Gastroesophageal sphincter (tissue), 3 donors: ENCODE measurements around the gene FDX1.

ENCODE experiments used
- CTCF ChIP-seq, 4 experiments: fragments of 200-600 bp in 2 of 4; fragments of 450-650 bp in 2 of 4; sonication (generic) in 1 of 4; IDR thresholded peaks; one replicate each; pipeline ENCODE4 v1.5.1; 2017 to 2019; ENCODE audit warnings: antibody characterized with exemption in 4 of 4, mild to moderate bottlenecking in 2 of 4, moderate library complexity in 2 of 4
- EP300 ChIP-seq: sonication (generic); formaldehyde crosslinking; IDR thresholded peaks from one replicate; pipeline ENCODE4 v1.6.1; 2017; ENCODE audit warnings: antibody characterized with exemption, mild to moderate bottlenecking
- POLR2A ChIP-seq, 2 donors: fragments of 450-650 bp; IDR thresholded peaks; one replicate each; pipeline ENCODE4 v1.6.1; 2017; ENCODE audit warnings: antibody characterized with exemption in 2 of 2, mild to moderate bottlenecking in 2 of 2, moderate library complexity in 1 of 2
- POLR2AphosphoS5 ChIP-seq: sonication (generic); formaldehyde crosslinking; IDR thresholded peaks from one replicate; pipeline ENCODE4 v1.6.1; 2017; ENCODE audit warnings: antibody characterized with exemption

DNA sequence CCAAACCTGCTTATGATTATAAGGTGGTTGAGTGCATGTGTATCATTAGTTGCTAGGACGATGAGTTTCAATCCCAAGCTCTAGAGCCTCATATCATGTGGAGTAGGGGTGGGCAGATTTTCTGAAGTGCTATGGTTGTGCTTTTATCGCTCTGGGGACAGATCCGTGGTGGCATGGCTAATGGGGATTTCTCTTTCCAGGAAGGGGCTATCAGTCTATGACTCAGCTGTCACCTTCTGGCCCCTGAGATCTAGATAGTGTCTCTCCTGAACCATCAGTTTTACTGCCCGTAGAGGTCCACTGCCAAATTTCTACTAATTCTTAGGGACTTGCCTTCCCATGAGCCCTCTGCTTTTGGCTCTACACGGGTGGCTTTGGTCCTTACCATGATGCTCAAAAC is 51.8 kb downstream of the FDX1 start:
- TF ChIP-seq EP300 (no peak), CTCF (IDR thresholded peaks at IDR 0.05) (no peak), POLR2AphosphoS5 (no peak), POLR2A (IDR thresholded peaks at IDR 0.05) (no peak)
